Stimulated activated naive CD4-positive, alpha-beta T cell treated with Interleukin-2 at 50 U/mL for 16 hours (primary cell): Measurements from ENCODE around the gene MIPEP.
"Not testable (repeated sequence)": the region's sequence is repeated elsewhere in the genome, so short reads cannot be mapped to it uniquely, and the experiment has no call there.

Experiments
- DNase-seq: peaks from one replicate; lab custom pipeline; 2025; lab: John Stamatoyannopoulos, UW

The MIPEP gene

DNA sequence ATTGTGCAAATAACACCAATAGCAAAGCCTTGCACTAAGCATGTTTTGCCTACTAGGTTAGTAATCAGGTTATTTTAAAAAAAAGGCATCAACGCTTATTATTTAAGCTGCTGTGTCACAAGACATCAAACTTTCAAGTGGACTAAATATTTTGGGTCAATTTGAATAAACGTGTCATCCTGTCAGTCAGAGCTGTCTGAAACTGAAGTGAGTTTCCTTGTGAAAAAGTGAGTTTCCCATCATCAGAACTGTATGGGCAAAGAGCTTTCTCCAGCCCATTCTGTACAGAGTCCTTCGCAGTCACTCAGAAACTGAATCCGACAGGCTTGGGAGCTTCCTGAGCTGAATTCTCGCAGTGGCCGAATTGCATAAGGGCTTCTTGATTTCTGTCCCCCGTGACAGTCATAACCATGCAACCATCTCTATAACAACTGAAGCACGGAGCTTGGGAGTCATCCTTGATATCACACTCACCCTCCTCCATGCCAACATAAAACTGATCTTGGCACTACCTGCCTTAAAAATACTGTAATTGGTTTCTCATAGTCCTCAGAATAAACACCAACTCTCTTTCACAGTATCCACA, 139.8 kb downstream of the MIPEP start:
- no peak for DNase-seq

DNA sequence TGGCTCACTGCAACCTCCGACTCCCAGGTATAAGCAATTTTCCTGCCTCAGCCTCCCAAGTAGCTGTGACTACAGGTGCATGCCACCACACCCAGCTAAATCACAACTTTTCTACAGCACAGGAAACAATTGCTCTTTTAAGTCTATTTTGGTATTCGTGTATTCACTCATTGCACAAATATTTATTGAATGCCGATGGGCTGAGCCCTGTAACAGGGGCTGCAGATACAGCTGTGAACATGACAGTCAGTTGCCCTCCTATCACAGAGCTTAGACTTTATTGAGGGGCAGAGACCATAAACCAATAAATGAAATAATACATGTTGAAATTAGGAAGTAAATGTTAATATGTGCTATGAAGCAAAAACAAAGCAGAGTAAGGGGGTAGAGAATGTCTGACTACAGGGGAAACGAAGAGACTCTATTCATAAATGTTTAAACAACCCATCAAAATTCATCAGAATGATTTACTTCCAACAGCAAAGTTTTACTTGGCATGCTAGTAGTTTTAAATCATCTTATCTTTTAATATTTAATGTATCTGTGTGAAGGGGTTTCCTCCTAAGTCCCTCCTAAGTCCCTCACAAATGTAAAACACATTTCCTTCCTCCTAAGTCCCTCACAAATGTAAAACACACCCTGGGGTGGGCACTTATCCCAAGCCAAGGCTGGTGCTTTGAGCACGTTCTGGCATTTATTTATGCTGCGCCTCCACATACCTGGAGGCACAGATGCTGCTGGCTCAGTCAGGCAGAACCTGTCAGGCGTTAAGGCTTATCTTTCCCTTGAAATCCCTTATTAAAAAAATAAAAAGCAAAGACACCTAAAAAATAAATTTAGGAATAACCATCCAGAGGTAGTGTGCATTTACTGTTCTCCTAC, 140.8 kb downstream of the MIPEP start:
- no peak for DNase-seq

DNA sequence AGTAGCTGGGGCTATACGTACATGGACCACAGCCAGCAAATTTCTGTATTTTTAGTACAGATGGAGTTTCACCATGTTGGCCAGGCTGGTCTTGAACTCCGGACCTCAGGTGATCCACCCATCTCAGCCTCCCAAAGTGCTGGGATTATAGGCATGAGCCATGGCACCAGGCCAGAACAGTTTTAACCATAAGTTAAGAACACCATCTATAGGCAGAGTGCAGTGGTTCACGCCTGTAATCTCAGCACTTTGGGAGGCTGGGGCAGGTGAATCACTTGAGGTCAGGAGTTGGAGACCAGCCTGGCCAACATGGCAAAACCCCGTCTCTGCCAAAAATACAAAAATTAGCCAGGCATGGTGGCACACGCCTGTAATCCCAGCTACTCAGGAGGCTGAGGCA, 143.1 kb downstream of the MIPEP start:
- DNase-seq = not testable (repeated sequence)

DNA sequence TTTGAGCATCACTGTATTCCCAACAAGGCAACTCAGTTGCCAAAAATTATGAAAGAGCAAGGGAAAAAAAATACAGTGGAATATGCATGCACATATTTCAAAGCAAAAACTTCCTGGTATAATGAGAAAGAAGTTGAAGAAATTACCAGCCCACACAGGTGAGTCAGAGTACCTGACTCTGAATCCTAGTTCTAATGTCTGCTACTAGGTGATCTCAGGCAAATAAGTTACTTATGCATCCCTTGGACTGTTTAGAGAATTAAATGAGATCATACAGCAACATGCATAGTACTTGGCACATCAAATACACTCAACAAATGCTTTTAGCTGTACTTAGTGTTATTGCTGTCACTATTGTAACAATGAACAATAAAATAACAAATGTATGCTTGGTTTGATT, 144.9 kb downstream of the MIPEP start:
- DNase-seq = no peak

DNA sequence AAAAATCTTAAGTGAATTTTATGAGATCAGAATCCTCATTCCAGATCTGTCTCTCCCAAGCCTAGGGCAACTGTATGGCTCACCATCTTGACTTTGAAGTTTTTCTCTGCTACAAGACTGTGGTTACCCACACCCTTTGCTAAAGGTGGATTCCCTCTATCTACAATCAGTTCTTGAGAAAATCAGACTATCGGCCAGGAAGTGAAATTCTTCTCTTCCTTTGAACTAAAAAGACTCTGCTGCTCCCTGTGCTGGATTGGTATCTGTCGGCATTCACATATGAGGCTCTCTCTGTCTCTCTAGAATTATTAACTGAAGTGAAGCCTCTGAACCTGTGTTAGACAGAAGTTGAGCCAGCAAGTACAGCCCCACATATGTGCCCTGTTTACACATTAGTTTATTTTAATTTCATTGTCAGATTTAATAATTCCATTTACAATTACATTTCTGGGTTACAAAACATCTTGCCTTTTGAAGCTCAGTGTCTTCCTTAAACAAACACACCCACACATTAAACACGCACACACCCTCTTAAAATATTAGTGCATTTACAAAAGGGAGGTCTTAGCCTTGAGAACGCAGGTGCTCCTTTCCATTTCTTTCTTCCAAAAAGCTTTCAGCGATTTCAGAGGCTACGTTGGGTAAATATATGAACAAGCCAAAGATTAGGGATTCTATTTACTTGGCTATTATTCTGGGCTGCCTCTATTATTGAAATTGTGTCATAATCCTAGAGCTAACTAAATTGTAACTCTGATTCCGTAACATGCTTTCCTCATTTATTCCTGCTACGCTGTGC, 145.7 kb downstream of the MIPEP start:
- no peak for DNase-seq

DNA sequence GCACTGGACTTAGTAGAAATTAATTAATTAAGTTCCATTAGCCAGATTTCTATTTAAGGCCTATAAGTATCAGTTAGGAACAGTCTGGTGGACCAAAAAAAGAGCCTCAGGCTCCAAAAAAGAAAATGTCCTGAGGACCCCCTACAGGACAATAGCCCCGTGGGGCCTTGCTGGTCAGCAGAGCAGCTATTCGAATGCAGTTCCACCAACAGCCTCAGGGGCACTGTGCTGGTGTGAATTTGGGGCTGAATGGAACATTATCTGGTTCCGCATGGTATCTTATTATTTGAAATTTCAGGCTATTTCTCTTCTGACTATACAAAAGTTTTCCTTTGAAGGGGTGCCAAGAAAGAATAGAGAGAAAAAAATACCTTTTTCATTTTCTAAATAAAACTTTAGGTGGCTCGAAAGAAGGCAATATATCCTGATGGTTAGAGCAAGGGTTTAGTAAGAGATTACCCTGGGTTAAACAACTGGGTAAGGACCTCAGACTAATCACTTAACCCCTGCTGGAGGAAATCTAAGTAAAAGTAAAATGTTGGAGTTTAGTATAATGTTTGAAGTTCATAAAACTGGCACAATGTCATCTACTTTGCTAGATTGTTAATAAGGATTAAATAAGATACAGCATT, 147.2 kb downstream of the MIPEP start:
- DNase-seq = no peak

DNA sequence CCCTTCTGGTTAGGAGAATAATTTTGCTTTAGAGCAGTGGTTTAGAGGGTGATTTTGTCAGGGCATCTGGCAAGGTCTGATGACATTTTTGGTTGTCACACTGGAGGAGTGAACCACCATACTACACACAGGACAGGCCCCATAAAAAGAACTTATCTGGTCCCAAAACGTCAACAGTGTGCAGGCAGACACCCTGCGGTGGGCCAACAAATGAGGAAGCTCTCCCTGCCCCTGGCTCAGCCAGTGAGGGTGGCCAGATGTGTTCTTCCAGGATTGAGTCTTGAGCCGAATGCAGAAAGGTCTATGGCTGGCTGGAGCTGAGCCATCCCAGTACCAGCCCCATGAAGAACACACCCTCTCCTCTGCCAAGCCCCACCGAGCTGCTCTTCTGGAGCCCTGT, 149.2 kb downstream of the MIPEP start:
- no peak for DNase-seq

DNA sequence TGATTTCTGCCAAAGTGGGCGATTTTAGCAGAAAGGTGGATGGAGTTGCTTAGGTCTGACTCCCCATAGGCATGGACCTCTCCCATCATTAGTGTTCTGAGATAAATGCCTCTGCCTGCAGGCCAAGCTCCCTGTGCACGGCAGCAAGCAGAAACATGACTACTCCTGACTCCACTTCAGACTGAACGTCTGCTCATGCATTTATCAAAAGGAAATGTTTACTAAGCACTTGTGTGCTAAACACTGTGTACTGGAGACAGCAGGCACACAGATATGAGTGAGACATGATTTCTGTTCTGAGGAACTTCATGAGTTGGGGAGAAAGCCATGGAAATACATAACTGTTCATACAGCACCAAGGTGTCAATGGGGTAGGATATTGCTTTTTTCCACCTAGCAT, 149.6 kb downstream of the MIPEP start:
- no peak for DNase-seq

DNA sequence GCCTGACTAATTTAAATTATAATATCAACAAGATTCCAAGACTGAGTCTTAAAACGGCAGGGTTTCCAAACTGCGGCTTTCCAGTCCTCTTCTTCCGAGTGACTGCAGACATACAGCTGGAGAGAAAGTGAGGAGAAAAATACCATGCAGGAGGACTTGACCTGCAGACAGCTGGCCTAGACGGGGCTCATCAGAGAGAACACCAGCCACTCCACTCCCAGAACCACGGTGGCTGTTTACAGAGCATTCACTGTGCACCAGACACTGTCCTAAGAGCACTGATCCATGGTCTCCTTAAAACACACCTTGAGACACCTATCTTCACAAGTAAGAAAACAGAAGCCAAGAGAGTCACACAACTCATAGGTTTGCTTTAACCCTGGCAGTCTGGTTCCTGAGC, 152.7 kb downstream of the MIPEP start:
- DNase-seq = no peak

DNA sequence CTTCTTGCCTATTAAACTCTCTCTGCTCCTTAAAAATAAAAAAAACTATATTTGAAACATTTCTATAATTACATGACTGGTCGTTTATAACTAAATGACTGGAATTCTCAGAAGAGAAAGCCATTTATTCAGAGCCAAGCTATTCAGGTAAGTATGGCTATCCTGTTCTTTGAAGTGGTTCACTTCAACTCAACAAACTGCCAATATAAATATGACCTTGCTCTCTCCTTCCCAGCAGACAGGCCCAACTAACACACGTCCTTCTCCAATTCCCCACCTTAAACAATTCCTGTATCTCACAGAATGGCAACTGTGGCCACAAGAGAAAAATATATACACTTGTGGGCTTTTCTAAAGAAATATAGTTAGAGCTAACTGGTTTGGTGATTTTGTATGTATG, 153.9 kb downstream of the MIPEP start:
- DNase-seq = no peak

DNA sequence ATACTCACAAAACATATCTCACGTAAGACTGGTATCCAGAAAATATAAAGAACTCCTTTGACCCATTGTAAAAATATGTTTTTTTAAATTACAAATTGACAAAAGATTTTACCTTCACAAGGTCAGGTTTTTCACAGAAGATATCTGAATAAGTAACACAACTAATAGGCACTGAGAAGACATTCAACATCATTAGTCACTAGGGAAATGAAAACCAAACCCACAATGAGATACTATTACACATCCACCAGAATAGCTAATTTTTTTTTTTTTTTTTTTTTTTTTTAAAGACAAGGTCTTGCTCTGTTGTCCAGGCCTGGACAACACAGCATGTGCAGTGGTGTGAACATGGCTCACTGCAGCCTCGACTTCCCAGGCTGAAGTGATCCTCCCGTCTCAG, 157.5 kb downstream of the MIPEP start:
- DNase-seq = no peak

DNA sequence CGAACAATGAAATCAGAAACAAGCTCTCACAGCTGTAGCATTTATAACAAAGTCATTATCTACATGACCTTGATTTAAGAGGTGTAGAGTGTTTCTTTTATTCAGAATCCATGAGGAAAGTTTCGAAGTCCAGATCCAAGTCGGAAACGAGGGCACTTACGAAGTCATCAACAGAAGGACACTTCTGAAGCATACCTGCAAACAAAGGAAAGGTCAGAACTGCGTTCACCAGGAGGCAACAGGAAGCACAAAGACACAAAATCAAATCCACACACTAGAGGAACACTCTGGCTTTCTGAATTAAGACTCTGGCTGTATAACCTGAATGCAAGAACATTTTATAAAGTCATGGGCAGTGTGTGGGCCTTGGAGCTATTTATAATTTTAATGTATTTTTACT, 158.9 kb downstream of the MIPEP start:
- no peak for DNase-seq

DNA sequence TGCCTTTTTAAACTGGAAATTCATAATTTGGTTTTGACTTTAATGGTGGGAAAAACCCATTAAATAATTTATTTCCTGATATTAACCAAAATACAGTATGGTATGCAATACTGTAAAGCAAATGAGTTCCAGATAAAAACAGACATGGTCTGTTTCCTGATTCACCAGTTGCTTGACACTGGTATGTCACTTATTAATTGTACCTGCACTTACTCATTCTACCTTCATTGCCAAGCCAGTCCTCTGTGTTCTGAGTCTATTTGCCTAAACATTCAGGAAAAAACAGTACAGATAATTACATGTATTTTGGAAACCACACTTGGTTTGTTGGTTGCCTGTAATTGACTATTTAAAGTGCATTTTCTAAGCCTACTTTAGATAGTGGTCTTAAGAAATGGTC, 159.7 kb downstream of the MIPEP start:
- no peak for DNase-seq

DNA sequence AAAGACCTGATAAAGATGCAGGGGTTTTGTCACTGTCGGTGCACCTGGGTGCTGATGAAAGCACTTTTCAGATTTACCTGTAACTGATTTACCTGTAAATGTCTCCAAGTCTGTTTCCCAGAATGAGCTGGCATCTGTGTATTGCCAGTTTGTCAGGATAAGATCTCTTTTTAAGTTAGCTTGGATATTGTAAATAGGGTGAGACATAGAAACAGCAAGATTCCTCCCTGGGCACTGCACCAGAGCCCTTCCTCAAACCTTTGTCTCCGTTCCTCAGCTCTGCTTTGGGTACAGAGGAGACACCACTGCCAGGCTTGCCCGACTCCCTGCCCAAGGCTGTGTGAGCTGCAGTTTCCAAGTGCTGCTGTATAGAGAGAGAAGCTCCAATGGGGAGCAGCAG, 160.4 kb downstream of the MIPEP start:
- no peak for DNase-seq

DNA sequence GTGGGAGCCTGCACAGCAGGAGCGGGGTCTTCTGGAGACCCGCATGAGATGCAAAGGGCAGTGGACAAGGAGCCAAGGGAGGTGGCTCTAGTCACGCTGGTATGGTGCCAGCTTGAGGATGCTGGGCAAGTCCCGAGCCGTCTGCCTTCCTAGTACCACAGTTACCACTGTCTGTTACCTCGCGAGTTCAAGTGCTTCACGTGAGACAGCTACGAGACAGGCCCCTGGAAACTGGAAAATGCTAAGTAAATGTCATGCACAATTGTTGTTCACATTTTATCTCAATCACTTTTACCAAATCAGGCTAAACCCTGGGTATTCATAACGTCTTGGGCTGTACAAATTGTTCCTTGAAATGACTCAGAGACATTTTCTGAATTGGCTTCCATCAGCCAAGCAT, 163.3 kb downstream of the MIPEP start:
- no peak for DNase-seq

DNA sequence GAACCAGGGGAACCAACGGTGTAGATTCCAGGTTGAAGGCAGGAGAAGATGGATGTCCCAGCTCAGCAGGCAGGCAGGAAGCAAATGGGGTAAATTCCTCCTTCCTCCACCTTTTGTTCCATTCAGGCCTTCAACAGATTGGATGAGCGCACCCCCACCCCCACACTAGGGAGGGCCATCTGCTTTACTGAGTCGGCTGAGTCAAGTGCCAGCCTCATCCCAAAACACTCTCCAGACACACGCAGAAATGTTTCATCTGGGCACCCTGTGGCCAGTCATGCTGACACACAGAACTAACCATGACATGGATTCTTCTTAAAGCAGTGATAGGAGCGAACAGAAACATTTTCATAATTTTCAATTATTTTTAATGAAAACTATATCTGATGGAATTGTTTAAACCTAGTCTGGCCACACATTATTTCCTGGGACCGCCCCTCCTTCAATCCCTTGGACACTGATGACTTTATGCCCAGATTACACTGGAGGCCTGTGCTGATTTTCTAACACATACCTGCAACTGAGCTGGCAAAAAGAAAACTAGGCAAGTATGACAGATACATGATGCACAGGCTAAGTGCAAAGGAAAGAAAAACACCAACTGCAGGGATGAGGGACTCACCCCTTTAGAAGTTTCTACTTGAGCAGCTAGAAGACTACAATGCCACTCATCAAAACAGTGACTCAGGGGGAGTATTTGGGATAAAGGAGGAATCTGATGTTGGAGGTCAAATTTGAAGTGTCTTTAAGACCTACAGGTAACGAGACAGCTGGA, 164.8 kb downstream of the MIPEP start:
- no peak for DNase-seq

DNA sequence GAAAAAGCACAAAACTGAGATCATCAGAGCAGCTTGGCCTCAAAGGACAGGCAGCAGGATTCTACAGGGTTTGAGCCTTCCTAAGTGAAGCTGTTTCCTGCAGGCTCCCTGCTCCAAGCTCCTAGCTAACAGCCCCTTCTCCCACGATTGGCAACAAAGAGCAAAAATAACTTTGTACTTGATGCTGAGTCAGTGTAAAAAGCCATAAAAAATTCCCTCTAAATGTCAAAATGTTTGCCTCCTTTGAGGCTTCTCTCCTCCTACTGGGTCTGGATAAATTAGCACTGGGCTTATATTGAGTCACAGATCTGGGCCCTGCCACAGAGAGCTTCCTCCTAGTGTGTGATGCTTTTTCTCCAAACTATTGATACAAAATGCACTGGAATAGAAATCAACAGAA, 165.7 kb downstream of the MIPEP start:
- DNase-seq = no peak

DNA sequence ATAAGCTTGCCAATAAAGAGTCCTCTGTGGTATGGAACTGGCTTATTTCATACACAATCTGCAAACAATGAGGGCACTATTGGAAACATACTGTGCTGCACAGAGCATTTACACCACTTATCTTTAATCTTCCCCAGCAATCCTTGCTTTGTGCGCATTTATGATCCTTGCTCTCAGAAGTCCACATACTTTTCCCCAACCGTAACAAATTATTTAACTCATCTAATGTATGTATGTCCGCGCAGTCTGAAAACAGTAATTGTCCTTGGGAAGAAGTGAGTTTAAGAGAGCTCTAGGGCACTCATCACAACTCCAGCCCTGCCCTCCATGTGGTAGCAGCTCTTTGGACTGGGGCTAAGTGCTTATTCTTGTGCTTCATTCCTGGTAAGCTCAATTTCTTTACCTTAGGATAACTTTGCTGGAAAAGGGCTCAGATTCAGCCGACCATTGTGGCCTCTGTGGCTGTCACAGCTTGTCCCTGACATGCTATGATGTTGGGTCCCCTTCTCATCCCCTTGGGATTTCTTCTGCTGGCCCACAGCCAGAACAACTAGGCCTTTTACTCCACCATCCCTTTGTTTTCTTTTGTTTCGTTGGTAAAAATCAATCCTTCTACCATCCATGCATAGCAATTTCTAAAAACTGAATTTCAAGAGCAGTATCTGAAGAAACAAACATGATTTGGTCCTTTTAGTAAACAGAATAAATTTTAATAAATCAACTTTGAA, 166.3 kb downstream of the MIPEP start:
- no peak for DNase-seq

DNA sequence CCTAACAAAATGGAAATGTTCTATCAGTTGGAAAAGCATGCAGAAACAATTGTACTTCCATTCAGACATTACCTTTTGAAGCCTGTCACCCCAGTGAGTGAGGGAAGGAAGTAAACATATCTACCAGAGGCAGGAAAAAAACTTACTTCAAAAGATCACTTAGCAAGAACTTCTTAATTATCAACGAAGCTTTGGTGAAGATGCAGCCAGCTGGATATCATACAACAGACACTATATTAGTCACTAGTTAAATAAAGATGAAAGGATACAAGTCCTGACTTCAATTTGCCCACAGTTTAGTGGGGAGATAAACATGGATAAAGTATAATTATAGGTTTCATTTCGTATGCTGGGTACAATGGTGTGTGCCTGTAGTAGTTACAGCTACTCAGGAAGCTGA, 170.2 kb downstream of the MIPEP start:
- no peak for DNase-seq

DNA sequence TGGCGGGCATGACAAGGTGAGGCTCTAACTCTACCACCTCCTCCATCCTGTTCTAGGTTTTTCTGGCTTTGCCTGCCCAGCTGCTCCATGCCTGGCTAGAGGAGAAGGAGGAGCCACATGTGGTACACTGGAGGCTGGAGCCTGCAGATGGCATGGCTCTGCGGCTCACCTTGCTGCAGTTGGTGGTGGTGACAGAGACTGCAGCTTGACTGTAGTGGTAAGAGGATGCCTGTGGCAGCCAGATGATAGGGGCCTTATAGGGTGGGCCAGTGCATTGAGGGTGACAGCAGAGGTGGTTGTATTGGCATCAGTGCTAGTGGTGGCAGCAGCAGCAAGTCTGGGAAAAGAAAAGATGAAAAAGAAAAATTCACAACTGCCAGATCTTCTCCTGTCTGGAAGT, 172.8 kb downstream of the MIPEP start:
- DNase-seq = no peak

DNA sequence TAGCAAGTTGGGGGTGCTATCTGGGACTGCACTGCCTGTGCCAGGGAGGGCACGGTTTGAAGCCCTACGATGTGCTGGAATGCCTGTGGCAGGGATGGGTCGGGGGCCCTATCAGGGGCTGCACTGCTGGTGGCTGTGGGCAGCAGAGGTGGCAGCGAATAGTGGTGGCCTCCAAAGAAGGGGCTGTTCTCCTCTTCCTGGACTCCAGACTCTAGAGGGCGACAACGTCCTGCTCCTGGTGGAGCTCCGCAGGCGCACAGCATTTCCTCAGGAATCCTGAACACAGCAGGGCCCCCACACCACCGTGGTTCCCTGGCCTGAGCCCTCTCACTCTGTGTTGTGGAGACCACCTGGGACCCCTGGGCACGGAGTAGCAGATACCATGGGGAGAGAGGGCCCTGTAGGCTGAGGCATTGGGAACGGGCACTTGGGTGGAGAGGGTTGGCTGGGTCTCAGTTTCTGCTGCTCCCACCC, 173.4 kb downstream of the MIPEP start:
- DNase-seq = no peak
